H1 (cell line): ENCODE data around the gene PPP1R9A.

Experiments used
- CHD2 ChIP-seq: IDR thresholded peaks from 2 replicates; pipeline ENCODE4 v1.6.1; 2012; ENCODE audit warnings: low read length, improper control_type of control experiment
- EZH2 ChIP-seq: fragments of 200-600 bp; sonication (generic); IDR thresholded peaks from 2 replicates; pipeline ENCODE4 v1.7.1; 2012; ENCODE audit warnings: low read depth, mild to moderate bottlenecking, moderate library complexity, low read length, inconsistent platforms; ENCODE audit not compliant: severe bottlenecking
- HDAC2 ChIP-seq, 2 experiments: fragments of 300-600 bp in 1 of 2; sonication (generic) in 1 of 2; IDR thresholded peaks; 2 replicates each; pipeline ENCODE4 v1.6.1; 2011 to 2012; ENCODE audit warnings: low read depth in 2 of 2, low read length in 2 of 2, mild to moderate bottlenecking in 2 of 2, moderate library complexity in 2 of 2, borderline replicate concordance in 1 of 2, inconsistent platforms in 1 of 2
- JUND ChIP-seq: IDR thresholded peaks from 2 replicates; pipeline ENCODE4 v1.6.1; 2011; ENCODE audit warnings: mild to moderate bottlenecking, improper control_type of control experiment, low read length
- POLR2AphosphoS5 ChIP-seq: IDR thresholded peaks from 2 replicates; pipeline ENCODE4 v1.6.1; 2011; ENCODE audit warnings: low read depth, low read length
- RAD21 ChIP-seq, 2 experiments: IDR thresholded peaks in 1 of 2; conservative IDR thresholded peaks in 1 of 2; 2 replicates each; pipeline ENCODE4 v1.6.1; 2011; ENCODE audit warnings: low read depth in 2 of 2, low read length in 2 of 2, improper control_type of control experiment in 1 of 2, inconsistent platforms in 1 of 2, mild to moderate bottlenecking in 1 of 2, moderate library complexity in 1 of 2
- SIRT6 ChIP-seq: IDR thresholded peaks from one replicate; pipeline ENCODE4 v1.7.1; 2012; ENCODE audit warnings: low read length, inconsistent platforms
- TEAD4 ChIP-seq: IDR thresholded peaks from 2 replicates; pipeline ENCODE4 v1.6.1; 2012; ENCODE audit warnings: low read depth, low read length, inconsistent platforms, mixed read lengths
- TF ChIP-seq, protein P1 (sequence below), 3 experiments: IDR thresholded peaks; 1 replicate in 2 of 3; 2 replicates in 1 of 3; pipeline versions ENCODE4 v1.5.1 to v1.6.1; 2011; ENCODE audit warnings: low read length in 3 of 3, mild to moderate bottlenecking in 3 of 3, inconsistent platforms in 2 of 3, low read depth in 1 of 3, moderate library complexity in 1 of 3; ENCODE audit not compliant: insufficient read depth in 1 of 3; ENCODE audit errors: control extremely low read depth in 1 of 3
- TF ChIP-seq, protein P2 (sequence below): IDR thresholded peaks from 2 replicates; pipeline ENCODE4 v1.6.1; 2012; ENCODE audit warnings: inconsistent platforms

DNA sequence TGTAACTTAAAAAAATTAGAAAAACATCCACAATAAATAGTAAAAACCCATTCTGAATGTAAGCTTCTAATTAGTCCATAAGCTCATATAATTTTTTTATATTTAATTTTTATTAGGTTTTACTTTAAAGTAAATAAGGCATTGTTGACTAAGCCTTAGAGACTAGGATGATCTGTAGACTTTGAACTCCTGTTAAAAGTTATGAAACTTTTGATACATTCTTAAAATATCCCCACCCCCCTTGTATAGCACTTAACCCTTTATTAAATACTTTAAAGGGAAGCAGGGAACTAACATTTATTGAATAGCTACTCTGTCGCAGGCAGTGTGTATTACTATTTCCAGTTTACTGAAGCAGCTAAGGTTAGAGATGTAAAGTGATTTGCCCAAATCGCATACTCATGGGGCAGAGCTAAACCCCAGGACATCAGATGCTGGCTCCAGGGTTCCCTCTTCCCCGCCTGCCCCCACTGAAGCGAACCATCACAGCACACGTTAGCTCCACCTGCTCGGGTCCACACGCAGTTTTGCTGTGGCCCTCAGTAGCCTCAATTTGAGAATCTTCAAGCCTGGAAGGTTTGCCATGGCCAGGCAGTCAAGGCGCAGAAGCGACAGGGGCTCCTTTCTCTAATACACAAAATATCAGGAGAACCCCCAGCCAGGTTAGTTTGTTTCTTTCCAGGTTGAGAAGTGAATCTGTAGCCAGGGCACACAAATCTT lies 416.2 kb downstream of the PPP1R9A start:
- no peak for TF ChIP-seq EZH2
- TF ChIP-seq HDAC2 (IDR thresholded peaks at IDR 0.05; ENCODE audit: borderline replicate concordance in 1 of 2, low read depth in 2 of 2, low read length in 2 of 2), result no peak
- TF ChIP-seq, protein P1, sequence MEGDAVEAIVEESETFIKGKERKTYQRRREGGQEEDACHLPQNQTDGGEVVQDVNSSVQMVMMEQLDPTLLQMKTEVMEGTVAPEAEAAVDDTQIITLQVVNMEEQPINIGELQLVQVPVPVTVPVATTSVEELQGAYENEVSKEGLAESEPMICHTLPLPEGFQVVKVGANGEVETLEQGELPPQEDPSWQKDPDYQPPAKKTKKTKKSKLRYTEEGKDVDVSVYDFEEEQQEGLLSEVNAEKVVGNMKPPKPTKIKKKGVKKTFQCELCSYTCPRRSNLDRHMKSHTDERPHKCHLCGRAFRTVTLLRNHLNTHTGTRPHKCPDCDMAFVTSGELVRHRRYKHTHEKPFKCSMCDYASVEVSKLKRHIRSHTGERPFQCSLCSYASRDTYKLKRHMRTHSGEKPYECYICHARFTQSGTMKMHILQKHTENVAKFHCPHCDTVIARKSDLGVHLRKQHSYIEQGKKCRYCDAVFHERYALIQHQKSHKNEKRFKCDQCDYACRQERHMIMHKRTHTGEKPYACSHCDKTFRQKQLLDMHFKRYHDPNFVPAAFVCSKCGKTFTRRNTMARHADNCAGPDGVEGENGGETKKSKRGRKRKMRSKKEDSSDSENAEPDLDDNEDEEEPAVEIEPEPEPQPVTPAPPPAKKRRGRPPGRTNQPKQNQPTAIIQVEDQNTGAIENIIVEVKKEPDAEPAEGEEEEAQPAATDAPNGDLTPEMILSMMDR (IDR thresholded peaks at IDR 0.05; ENCODE audit: control extremely low read depth in 1 of 3, insufficient read depth in 1 of 3, low read depth in 1 of 3, low read length in 3 of 3), result no peak
- TF ChIP-seq, protein P2, sequence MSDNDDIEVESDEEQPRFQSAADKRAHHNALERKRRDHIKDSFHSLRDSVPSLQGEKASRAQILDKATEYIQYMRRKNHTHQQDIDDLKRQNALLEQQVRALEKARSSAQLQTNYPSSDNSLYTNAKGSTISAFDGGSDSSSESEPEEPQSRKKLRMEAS, result no peak
- no peak for TF ChIP-seq RAD21 (IDR thresholded peaks at IDR 0.05 in 1 of 2, conservative IDR thresholded peaks at IDR 0.05 in 1 of 2; ENCODE audit: low read depth in 2 of 2, low read length in 2 of 2)
- TF ChIP-seq POLR2AphosphoS5, result no peak
- TF ChIP-seq SIRT6, result no peak
- TF ChIP-seq CHD2, result no peak
- TF ChIP-seq JUND, result no peak
- TF ChIP-seq TEAD4, result no peak
